GM19351 (cell line): Measurements from ENCODE around the gene TCERG1.

Experiments
- ATAC-seq: cut with Tn5 transposase; IDR thresholded peaks from one replicate; pipeline ENCODE4 v1.9.1; 2021; ENCODE audit warnings: mild to moderate bottlenecking, moderate library complexity; ENCODE audit not compliant: unreplicated experiment

Gene TCERG1

DNA sequence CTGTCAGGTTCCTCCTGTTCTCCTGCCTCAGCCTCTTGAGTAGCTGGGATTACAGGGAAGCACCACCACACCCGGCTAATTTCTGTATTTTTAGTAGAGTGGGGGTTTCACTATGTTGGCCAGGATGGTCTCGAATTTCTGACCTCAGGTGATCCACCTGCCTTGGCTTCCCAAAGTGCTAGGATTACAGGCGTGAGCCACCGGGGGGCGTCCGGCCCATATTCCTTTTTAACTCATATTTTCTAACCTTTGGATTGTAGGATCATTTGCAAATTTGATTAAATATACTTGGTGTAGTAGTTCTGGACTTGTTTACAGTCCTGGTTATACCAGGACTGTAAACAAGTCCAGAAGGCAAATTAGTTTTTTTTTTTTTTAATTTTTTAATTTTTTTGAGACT lies 4.3 kb downstream of the TCERG1 start:
- ATAC-seq, result no peak

DNA sequence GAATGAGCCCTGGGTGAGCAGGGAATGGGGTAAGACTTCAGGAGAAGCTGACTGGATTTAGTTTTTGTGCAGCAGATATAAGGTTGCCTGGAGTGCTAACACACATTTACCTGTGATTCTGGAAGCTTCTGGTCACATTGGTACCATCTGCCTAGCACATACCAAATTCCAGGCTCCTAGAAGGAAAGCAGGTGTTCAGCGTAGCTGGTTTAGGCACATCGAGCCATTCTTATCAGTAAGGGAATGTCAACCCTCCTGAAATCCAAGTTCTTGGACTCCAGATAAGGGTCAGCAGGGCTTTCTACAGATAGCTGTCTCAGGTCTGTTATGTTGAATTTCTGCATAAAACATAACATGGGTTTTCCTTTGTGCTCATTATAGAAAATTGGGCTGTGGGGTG lies 10.3 kb downstream of the TCERG1 start:
- ATAC-seq, result no peak

DNA sequence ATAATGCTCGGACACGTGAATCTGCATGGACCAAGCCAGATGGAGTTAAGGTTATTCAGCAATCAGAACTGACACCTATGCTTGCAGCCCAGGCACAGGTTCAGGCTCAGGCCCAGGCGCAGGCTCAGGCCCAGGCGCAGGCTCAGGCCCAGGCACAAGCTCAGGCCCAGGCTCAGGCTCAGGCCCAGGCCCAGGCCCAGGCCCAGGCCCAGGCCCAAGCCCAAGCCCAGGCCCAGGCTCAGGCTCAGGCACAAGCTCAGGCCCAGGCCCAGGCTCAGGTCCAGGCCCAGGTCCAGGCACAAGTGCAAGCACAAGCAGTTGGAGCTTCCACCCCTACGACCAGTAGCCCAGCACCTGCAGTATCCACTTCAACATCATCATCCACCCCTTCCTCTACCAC lies 11.8 kb downstream of the TCERG1 start:
- no peak for ATAC-seq

DNA sequence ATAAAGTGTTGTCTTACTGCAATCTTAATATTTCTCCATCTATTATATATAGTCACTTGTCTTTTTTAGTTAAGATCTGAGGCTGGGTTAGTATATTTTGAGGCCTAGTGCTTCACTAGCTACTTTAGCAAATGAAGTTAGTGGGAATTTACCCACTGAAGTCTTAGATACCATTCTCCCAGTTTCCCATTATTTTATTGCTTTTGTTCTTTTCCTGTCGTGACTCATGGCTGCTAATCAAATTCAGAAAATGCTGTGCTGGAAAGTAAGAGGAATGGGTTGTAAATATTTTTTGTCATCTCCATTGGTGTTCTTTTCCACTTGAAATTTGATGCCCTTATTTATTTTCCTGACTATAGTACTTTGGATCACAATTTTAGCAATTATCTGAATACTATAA lies 14.2 kb downstream of the TCERG1 start:
- ATAC-seq, result no peak

DNA sequence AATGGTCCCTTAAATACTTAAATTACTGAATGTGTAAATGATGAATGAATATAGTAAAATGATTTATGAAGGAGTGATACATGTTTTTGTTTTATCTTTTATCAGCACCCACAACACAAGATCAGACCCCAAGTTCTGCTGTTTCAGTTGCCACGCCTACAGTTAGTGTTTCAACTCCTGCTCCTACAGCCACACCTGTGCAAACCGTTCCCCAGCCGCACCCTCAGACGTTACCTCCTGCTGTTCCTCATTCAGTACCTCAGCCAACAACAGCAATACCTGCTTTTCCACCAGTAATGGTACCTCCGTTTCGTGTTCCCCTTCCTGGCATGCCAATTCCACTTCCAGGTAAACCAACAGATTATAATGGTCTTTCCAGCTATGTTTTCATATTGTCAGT lies 16.3 kb downstream of the TCERG1 start:
- ATAC-seq, result no peak

DNA sequence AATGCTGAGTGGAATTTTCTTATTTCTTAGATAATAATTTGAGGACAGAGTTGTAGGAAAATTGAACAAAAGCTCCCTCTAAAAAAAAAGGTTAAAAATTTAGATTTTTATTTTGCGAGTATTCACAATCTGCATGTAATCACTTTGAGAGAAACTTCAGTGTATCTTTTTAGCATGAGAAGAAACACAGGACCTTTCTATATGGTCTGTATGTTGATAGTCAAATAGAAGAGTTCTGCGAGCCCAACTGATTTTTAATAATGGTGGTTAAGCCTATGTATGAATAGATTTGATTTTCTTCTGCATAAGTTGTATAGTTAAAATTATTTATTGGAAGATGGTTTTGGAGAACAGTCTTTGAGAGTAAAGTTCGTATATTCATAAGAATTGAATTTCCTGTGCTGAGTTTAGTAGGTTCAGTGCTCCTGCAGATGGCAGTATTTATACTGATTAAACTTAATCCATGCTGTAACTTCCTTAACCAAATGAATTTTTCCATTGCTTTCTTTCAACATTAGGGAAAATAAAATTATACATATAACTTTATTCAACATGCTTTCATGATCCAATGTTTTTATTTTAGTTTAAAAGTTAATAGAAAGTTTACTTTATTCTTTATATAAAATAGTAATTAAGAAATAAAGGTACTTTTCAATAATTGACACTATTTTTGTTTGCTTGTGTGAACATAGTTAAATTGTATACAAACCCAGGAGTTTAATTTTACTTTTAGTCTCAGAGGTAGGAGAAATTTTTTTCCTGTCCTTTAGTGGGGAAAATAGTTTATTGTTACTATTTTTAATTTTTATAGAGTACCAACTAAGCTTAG lies 19.6 kb downstream of the TCERG1 start:
- no peak for ATAC-seq

DNA sequence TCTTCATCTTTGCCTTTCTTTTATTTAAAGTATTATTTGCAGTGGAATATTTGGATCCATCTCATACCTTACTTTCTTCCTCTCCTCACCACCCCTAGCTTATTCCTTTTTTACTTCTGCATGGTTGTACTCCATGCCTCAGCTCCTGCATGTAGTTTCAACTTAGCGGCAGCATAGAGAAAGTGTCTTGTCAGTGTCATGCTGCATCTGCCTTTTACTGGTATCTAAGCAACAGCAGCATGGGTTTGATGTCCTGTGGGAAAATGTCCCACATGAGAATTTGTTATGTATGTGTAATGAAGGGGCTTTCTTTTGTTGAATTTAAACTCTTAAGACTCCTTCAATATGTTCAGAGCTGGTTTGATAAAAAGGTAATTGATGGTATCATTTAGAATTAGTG lies 20.6 kb downstream of the TCERG1 start:
- ATAC-seq, result no peak

DNA sequence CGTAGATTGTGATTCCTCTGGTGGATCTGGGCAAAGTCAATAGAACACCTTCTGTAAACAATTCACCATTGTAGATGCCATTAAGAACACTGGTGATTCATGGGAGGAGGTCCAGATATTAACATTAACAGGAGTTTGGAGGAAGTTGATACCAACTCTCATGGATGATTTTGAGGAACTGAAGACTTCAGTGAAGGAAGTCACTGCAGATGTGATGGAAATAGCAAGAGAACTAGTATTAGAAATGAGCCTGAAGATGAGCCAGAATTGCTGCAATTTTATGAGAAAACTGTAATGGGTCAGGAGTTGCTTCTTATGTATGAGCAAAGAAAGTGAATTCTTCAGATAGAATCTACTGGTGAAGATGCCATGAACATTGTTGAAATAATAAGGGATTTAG lies 26.9 kb downstream of the TCERG1 start:
- ATAC-seq, result no peak

DNA sequence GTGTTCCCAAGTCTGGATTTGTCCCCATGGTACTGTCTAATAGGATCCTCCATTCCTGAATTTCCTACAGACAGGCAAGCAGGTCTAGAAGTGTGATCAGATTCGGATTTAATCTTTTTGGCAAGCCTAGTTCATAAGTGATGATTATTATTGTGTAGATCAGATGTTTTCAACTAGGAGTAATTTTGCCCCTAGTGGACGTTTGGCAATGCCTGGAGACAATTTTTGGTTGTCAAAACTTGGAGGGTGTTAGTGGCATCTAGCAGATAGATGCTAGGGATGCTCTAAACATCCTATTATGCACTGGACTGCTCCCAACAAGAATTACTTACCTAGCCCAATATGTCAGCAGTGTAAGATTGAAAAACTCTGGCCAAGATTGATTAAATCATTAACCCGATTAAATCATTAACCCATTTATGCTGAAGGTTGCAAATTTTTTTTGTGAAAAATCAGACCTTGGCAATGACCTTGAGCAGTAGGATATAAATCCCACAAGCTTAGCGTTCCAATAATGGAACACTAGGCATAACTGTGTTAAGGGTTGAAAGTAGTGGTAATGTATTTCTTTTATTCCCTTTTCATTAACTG lies 28.2 kb downstream of the TCERG1 start:
- no peak for ATAC-seq

DNA sequence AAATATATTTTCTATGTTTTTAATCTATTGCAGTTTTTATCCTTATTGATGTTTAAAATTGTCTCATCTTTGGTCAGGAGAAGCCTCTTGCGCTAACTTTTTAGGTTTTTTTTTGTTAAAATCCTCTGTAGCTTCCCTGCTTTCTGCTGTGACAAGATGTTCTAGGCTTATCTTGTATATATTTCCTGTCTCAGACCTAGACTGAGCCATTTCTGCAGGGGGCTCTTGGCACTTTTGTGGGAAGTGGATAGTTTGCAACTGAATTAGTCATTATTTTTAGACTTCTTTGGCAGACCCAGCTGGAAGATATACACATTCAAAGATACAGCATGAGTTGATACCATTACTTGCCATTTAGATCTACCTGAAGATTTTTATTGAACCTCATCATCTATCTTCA lies 28.8 kb downstream of the TCERG1 start:
- no peak for ATAC-seq

DNA sequence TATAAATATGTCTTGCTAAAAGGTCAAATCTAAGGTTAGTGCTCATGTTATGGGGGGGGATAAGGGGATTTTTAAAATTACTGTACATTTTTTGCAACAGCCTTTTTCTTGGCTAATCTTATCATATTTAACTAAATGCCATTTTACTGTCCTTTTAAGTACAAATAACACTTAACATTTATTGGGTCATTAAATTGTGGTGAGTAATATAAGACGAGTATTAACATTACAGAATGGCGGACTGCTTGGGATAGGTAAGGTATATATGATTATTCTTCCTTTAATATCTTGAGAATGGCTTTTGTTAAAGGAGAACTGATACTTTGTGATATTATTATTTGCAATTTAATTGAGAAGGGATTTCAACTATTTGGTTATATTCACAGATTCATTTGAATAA lies 35.6 kb downstream of the TCERG1 start:
- ATAC-seq, result no peak

DNA sequence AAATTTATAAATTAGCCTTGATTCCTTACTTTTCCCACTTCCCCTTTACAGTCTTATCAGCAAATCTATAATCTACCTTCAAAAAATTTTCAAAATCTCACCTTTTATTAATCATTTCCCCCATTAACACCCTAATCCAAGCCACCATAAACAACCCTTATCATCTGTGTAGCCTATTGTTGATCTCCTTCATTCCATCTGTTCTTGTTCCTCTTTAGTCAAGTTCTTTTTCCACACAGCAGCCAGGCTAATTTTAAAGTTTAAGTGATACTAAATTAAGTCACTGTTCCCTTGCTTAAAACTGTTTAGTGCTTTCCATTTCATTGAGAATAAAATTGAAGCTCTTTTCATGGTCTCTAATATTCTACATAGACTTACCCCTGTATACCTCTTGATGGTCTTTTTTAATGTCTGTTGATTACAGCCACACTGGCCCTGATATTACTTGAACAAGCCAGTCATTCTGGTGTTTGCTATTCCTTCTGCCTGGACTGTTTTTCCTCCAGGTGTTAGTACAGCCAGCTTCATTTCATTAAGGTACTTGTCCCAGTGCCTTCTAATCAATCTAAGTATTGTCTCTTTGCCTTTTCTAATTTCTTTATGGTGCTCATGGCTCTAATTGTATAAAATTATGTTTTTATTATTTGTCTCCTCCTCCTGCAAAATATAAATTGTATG lies 37.7 kb downstream of the TCERG1 start:
- no peak for ATAC-seq

DNA sequence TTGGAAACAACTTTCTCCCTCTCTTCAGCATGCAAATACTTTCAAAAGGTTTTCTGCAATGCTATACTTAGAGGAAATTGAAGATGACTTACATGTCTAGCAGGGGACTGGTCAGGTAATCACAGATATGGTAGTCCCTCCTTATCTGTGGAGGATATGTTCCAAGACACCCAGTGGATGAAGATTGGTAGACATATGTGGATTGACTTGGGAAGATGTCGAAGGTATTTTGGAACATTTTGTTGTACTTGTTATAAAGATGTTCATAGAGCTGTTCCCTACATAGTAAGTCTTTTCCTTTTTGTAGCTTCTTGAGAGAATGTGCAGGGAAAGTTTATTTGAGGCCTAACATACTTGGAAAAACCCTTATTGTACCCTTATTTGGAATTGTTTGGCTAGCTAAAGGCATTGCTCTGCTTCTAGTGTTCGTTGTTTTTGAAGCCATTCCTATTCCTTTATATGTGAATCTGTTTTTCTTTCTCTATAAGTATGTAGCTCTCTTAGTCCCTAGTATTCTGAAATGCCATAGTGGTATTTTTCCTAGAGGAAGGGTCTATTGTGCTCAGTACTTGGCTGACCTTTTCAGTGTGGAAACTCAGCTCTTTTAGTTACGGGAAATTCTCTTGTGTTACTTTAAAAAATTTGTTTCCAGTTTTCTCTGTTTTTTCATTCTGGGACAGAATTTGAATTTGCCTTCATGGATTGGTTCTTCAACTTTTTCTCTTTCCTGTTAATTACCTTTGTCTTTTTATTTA lies 43.1 kb downstream of the TCERG1 start:
- ATAC-seq, result no peak

DNA sequence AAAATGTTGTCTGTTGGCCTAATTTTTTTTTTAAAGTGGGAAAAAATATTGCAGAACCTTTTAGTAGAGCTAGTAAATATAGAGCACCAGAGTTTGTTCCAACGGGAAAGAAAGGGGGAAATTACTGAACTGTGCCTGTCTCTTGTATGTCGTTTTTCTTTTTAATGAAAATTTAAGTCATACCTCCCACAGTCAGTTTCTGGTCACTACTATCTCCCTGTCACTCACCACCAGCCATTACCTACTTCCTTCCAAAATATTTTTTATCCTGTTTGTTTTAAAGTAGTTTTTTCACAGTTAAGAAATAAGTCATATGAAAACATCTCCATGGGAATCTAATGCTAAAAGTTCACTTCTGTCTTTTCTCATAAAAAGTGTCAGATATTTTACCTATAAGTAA lies 47.5 kb downstream of the TCERG1 start:
- ATAC-seq, result no peak

DNA sequence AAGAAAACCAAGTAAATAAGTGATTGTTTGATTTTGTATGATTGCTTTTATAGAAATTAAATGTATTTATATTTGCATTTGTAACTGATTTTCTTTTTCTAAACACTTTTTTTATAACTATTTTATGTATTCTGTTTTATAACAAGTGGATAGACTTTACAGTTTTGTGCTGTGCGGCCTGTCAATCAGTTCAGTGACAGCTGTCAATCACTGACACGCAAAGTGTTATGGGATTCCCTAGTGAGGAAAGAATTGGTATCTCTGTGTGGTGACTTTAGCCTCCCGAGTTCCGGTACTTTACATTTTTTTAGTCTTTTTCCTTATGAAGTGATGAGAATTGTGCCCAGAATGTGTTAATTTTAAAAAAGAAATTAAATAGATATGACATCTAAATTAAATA lies 52.5 kb downstream of the TCERG1 start:
- ATAC-seq, result no peak

DNA sequence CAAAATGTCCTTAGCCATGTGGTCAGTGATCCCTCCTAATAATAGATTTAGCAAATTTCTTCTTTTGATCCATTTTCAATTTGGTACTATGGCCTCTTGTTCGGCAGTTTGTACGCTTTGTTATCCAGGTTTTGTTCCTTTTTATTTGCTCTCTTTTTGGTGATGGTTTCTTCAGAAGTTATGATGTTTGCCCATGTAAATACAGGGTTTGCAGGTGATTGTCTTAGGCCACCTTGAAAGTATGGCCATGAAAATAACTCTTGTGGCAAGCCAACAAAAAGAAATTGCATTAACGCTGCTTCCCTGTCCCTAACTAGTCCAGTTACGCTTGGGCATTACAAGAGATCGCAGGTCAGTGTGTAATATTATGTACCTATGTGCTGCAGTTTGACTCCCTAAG lies 60.3 kb downstream of the TCERG1 start:
- ATAC-seq, result no peak

DNA sequence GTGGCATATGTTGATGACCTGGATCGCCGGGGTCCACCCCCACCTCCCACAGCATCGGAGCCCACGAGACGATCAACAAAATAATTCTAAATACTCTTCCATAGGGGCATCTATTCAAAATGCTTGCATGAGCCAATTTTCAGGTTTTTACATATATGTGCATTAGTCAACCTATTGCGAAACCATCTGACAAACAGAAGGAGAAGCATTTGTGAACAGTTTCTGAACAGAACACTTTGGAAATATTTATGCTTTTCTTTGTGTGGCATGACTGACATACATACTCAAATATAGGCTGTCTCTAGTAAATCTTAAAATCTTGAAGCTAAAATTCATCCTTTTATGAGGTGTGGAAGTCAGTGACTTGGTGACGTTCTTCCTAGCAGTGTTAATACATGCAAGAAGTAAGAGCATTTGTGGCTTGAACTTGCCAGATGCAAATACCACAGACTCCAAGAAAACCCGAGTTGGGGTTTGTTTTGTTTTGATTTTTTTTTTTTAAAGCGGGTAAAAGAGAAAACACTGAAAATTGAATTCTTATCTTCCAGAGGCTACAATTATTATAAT lies 63.5 kb downstream of the TCERG1 start:
- ATAC-seq, result no peak

DNA sequence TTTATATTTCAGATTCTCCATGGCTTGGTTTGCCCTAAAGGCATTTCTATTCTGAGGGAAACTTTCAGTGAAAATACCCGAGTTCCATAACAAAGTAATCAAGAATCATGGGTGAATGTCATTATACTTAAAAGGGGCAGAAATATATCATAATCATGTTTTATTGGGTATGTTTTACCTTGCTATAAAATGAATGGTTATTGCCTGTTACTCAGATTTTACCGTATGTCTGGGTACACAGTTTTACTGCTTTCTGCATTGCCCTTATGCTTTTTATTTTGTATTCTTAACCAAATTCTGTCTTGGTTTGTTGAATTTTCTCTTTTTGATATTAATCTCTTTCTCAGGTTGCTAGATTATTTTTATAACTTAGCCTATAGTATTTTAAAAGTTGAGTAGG lies 66.3 kb downstream of the TCERG1 start:
- ATAC-seq, result no peak

DNA sequence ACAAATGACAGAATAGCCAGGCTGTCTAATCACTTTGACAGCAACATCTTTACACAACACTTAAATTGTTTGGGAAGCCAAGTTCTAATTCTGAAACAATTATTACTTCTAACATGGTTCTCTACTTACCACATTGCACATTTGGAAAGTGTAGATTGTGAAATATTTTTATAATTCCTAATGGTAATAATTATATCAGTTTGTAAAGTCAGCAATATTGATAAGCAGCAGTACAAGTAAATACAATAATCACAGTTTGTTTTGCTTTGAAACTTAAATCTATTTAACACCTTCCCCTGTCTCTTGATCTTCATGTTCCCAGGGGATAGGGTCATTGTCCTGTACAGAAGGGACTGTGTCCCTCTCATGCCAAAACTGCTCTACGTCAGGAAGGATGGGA lies 67.4 kb downstream of the TCERG1 start:
- no peak for ATAC-seq

DNA sequence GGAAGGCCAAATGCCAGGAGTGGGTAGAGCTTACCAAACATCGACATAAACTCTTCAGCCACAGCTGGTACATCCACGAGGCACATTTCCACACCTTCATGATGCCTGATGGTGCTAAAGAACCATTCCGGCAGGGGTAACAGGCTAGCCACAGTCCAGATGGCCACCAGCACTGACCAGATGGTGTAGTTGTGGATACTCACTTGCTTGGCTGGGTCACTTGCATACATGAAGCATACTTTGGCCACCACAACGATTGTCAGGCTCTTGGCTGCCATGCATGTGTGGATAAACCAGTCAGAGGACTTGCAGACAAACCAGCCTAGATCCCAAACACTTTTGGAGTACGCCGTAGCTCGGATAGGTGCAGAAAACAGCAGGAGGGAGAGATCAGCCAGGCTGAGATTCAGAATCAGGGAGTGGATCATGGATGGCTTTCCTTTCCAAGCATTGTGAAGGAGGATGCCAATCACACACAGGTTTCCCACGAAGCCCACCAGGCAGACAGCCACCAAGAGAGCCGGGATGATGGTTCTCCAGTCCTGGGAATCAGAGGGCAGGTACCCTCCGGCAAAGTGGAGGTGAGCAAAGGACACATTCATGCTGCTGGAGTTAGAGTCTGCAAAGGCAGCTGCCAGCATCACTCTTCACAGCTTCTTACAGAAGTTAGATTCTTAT lies 68.5 kb downstream of the TCERG1 start:
- ATAC-seq, result no peak

DNA sequence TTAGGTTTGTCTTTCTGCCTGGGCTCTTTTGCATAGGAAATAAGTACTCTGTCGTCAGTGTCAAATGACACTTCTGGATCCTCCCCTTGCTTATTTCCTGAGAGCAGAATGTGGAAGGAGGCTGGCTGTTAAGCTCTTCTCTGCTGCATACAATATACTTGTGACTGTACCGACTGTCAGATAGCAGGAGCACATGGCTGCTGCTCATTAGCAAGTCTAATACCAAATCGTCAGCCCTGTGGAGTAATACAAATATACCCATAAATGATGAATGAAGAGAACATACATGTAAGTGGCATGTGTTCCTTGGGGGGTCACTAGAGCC lies 69.0 kb downstream of the TCERG1 start, which contains the start of gene GPR151:
Gene GPR151, minus strand, starts transcription at position 40 of the 325 bp plus-strand sequence. CDS start 77 bp downstream, outside the sequence.
- ATAC-seq, result peak; percentile 44
